Astrocyte (in vitro differentiated cells and primary cell): Measurements from ENCODE around the gene FAM78B. TPM values are rescaled to one million over a fixed set of nuclear protein-coding genes. Genes with fewer than 3 reads are reported as not detected.
A peak's percentile ranks its signal among the peaks of the same experiment; 100 is the strongest.

Experiments
- DNase-seq: peaks from one replicate; pipeline ENCODE4 v3.0.0-alpha.2; 2010; ENCODE audit warnings: low read depth
- FAIRE-seq: peaks from 2 replicates; lab custom pipeline; 2011; peaks lifted over from hg19 to GRCh38; lab: Jason Lieb, UNC
- H2AFZ ChIP-seq: 2 replicates; pipeline ENCODE4 v1.6.0; 2012; ENCODE audit warnings: low read depth, low read length, inconsistent platforms
- H3K27ac ChIP-seq: 2 replicates; pipeline ENCODE4 v1.5.1; 2011; ENCODE audit warnings: low read depth, low read length, inconsistent platforms
- H3K27me3 ChIP-seq: 2 replicates; pipeline ENCODE4 v1.6.0; 2011; ENCODE audit warnings: low read length, inconsistent platforms; ENCODE audit not compliant: insufficient read depth
- H3K36me3 ChIP-seq: 2 replicates; pipeline ENCODE4 v1.5.1; 2011; ENCODE audit warnings: low read length, inconsistent platforms; ENCODE audit not compliant: insufficient read depth
- H3K4me1 ChIP-seq: 2 replicates; pipeline ENCODE4 v1.5.1; 2011; ENCODE audit warnings: low read length, inconsistent platforms; ENCODE audit not compliant: insufficient read depth
- H3K4me2 ChIP-seq: 2 replicates; pipeline ENCODE4 v1.6.0; 2012; ENCODE audit warnings: low read length, inconsistent platforms
- H3K4me3 ChIP-seq: 2 replicates; pipeline ENCODE4 v1.5.1; 2011; ENCODE audit warnings: low read depth, mild to moderate bottlenecking, low read length, inconsistent platforms; ENCODE audit not compliant: insufficient read depth
- H3K79me2 ChIP-seq: 2 replicates; pipeline ENCODE4 v1.6.0; 2012; ENCODE audit warnings: mild to moderate bottlenecking, low read length, inconsistent platforms; ENCODE audit not compliant: insufficient read depth
- H3K9ac ChIP-seq: 2 replicates; pipeline ENCODE4 v1.6.0; 2012; ENCODE audit warnings: mild to moderate bottlenecking, low read length, inconsistent platforms
- H3K9me3 ChIP-seq: 2 replicates; pipeline ENCODE4 v1.5.1; 2012; ENCODE audit warnings: low read depth, mild to moderate bottlenecking, low read length, inconsistent platforms; ENCODE audit not compliant: insufficient read depth
- H4K20me1 ChIP-seq: 2 replicates; pipeline ENCODE4 v1.6.0; 2012; ENCODE audit warnings: low read length, inconsistent platforms; ENCODE audit not compliant: insufficient read depth
- H3K27ac Mint-ChIP-seq: one replicate; pipeline ENCODE4 v1.8.0; 2021; ENCODE audit warnings: mild to moderate bottlenecking, mixed read lengths; ENCODE audit not compliant: unreplicated experiment
- H3K27me3 Mint-ChIP-seq: one replicate; pipeline ENCODE4 v1.8.0; 2021; ENCODE audit warnings: low read depth, mixed read lengths; ENCODE audit not compliant: unreplicated experiment
- H3K36me3 Mint-ChIP-seq: one replicate; pipeline ENCODE4 v1.8.0; 2021; ENCODE audit warnings: low read depth, mixed read lengths; ENCODE audit not compliant: unreplicated experiment
- H3K4me1 Mint-ChIP-seq: one replicate; pipeline ENCODE4 v1.8.0; 2021; ENCODE audit warnings: low read depth, mixed read lengths; ENCODE audit not compliant: unreplicated experiment
- H3K4me3 Mint-ChIP-seq: one replicate; pipeline ENCODE4 v1.8.0; 2021; ENCODE audit warnings: mild to moderate bottlenecking, moderate library complexity, mixed read lengths; ENCODE audit not compliant: unreplicated experiment
- H3K9me3 Mint-ChIP-seq: one replicate; pipeline ENCODE4 v1.8.0; 2021; ENCODE audit warnings: mild to moderate bottlenecking, mixed read lengths; ENCODE audit not compliant: unreplicated experiment
- CTCF ChIP-seq: IDR thresholded peaks from 2 replicates; pipeline ENCODE4 v1.5.1; 2011; ENCODE audit warnings: low read depth, mild to moderate bottlenecking, inconsistent platforms, low read length, moderate library complexity; ENCODE audit not compliant: insufficient read depth
- EZH2 ChIP-seq: IDR thresholded peaks from 2 replicates; pipeline ENCODE4 v1.6.1; 2012; ENCODE audit warnings: mild to moderate bottlenecking, low read length, inconsistent platforms; ENCODE audit not compliant: insufficient read depth
- total RNA-seq: library from RNA; stranded (reverse); gene quantifications from 2 replicates; pipeline ENCODE4 v1.2.1, GENCODE V29; 2021

FAM78B gene
- total RNA-seq, 1 donor from 2014 or later, result 0.20 TPM

GRCh38 chr1:166151804-166152203 is 15.0 kb downstream of the FAM78B start:
- Mint-ChIP-seq H3K4me1 (no peaks in the 10 kb centered on the region), H3K27me3 (peaks cover 15% of the 10 kb centered on the region), H3K27ac (no peak overlapping the region), H3K4me3 (no peak overlapping the region), H3K9me3 (peaks cover 4% of the 10 kb centered on the region), H3K36me3 (no peaks in the 10 kb centered on the region)
- Histone ChIP-seq H3K9me3 (no peaks in the 10 kb centered on the region), H4K20me1 (no peaks in the 10 kb centered on the region), H3K9ac (no peak overlapping the region), H3K4me1 (no peaks in the 10 kb centered on the region), H3K4me2 (no peak overlapping the region), H3K36me3 (no peaks in the 10 kb centered on the region), H3K27me3 (no peaks in the 10 kb centered on the region), H3K4me3 (no peak overlapping the region), H3K27ac (no peak overlapping the region), H2AFZ (no peak overlapping the region), H3K79me2 (no peaks in the 10 kb centered on the region)
- no peak for FAIRE-seq
- TF ChIP-seq CTCF (no peak), EZH2 (no peak)
- no peak for DNase-seq

GRCh38 chr1:166145499-166145898 is 21.3 kb downstream of the FAM78B start:
- no peaks in the 10 kb centered on the region for H3K9me3 ChIP-seq
- H3K4me1 ChIP-seq, result peaks cover 6% of the 10 kb centered on the region
- DNase-seq (peak; percentile 95), FAIRE-seq (no peak)
- TF ChIP-seq EZH2 (no peak), CTCF (no peak)
- H3K36me3 Mint-ChIP-seq, result no peaks in the 10 kb centered on the region
- H3K9me3 Mint-ChIP-seq, result peaks cover 4% of the 10 kb centered on the region
- H3K9ac ChIP-seq, result no peak overlapping the region
- H3K79me2 ChIP-seq, result no peaks in the 10 kb centered on the region
- H3K27ac Mint-ChIP-seq, result no peak overlapping the region
- peaks cover 8% of the 10 kb centered on the region for H3K27me3 Mint-ChIP-seq
- no peak overlapping the region for H2AFZ ChIP-seq
- no peaks in the 10 kb centered on the region for H3K27me3 ChIP-seq
- no peak overlapping the region for H3K4me3 Mint-ChIP-seq
- no peaks in the 10 kb centered on the region for H3K36me3 ChIP-seq
- H3K27ac ChIP-seq, result no peak overlapping the region
- H4K20me1 ChIP-seq, result no peaks in the 10 kb centered on the region
- peak overlapping the region; percentile 35 for H3K4me2 ChIP-seq
- no peaks in the 10 kb centered on the region for H3K4me1 Mint-ChIP-seq
- H3K4me3 ChIP-seq, result no peak overlapping the region

- Histone ChIP-seq H3K27ac (no peak overlapping the region), H3K4me2 (no peak overlapping the region), H3K4me1 (peaks cover 6% of the 10 kb centered on the region), H3K79me2 (no peaks in the 10 kb centered on the region), H4K20me1 (no peaks in the 10 kb centered on the region), H3K36me3 (no peaks in the 10 kb centered on the region), H3K9ac (no peak overlapping the region), H3K9me3 (no peaks in the 10 kb centered on the region), H2AFZ (no peak overlapping the region), H3K27me3 (no peaks in the 10 kb centered on the region), H3K4me3 (no peak overlapping the region)
- DNase-seq, result no peak
- Mint-ChIP-seq H3K9me3 (peaks cover 2% of the 10 kb centered on the region), H3K4me3 (no peak overlapping the region), H3K36me3 (peaks cover 2% of the 10 kb centered on the region), H3K27ac (no peak overlapping the region), H3K4me1 (no peaks in the 10 kb centered on the region), H3K27me3 (peaks cover 19% of the 10 kb centered on the region)
- FAIRE-seq, result no peak
- TF ChIP-seq EZH2 (no peak), CTCF (no peak)
Measured at GRCh38 chr1:166141969-166142368, 24.8 kb downstream of the FAM78B start.
